B cell (primary cell): Measurements from ENCODE around the gene WBP1. TPM values are rescaled to one million over a fixed set of nuclear protein-coding genes. Genes with fewer than 3 reads are reported as not detected.
"Not testable (repeated sequence)": the region's sequence is repeated elsewhere in the genome, so short reads cannot be mapped to it uniquely, and the experiment has no call there.

ENCODE experiments used
- ATAC-seq: fragments of 200-7000 bp; cut with Tn5 transposase; one replicate; pipeline ENCODE4 v1.10.0; 2021; ENCODE audit warnings: low read depth, mild to moderate bottlenecking, moderate number of reproducible peaks, moderate library complexity
- CTCF ChIA-PET: fragments of 350-600 bp; sonication (Branson Sonifier 250); formaldehyde crosslinking; loops from one replicate; lab custom pipeline; 2021; ENCODE audit warnings: antibody characterized with exemption, inconsistent platforms; lab: Charles Lee
- POLR2A ChIA-PET: fragments of 350-600 bp; sonication (Branson Sonifier 250); formaldehyde crosslinking; loops from one replicate; lab custom pipeline; 2021; ENCODE audit warnings: antibody characterized with exemption; lab: Charles Lee
- DNase-seq: peaks from one replicate; pipeline ENCODE4 v3.0.0; 2013
- H2AFZ ChIP-seq: 2 replicates; pipeline ENCODE4 v1.6.1; 2012; ENCODE audit warnings: mild to moderate bottlenecking, low read depth, low read length; ENCODE audit not compliant: insufficient read depth, poor library complexity, severe bottlenecking
- H3K27ac ChIP-seq, 2 donors: 1 replicate in 1 of 2; 2 replicates in 1 of 2; pipeline ENCODE4 v1.5.1; 2012 to 2013; ENCODE audit warnings: low read length in 2 of 2, mild to moderate bottlenecking in 2 of 2, moderate library complexity in 1 of 2
- H3K27me3 ChIP-seq, 4 experiments: fragments of 200-600 bp in 1 of 4; sonication (generic) in 1 of 4; replicated peaks in 1 of 4; 1 replicate in 2 of 4; 2 replicates in 2 of 4; pipeline versions ENCODE4 v1.6.1 to v1.7.0; 2013 to 2016; ENCODE audit warnings: low read length in 3 of 4, mild to moderate bottlenecking in 2 of 4, mixed read lengths in 1 of 4, moderate library complexity in 1 of 4; ENCODE audit not compliant: insufficient read depth in 4 of 4, control insufficient read depth in 3 of 4; ENCODE audit errors: control extremely low read depth in 1 of 4
- H3K36me3 ChIP-seq, 2 experiments: replicated peaks in 1 of 2; 1 replicate in 1 of 2; 2 replicates in 1 of 2; pipeline versions ENCODE4 v1.6.1 to v1.7.1; 2013; ENCODE audit warnings: low read length in 1 of 2; ENCODE audit not compliant: insufficient read depth in 2 of 2, control insufficient read depth in 1 of 2; ENCODE audit errors: control extremely low read depth in 1 of 2, extremely low read depth in 1 of 2
- H3K4me1 ChIP-seq, 2 donors: fragments of 200-600 bp in 1 of 2; sonication (generic) in 1 of 2; 1 replicate in 1 of 2; 2 replicates in 1 of 2; pipeline versions ENCODE4 v1.5.1 to v1.6.1; 2013 to 2017; ENCODE audit warnings: low read length in 2 of 2; ENCODE audit not compliant: control insufficient read depth in 2 of 2, insufficient read depth in 2 of 2
- H3K4me2 ChIP-seq: replicated peaks from 2 replicates; pipeline ENCODE3; 2012; ENCODE audit warnings: mild to moderate bottlenecking, low read depth, low read length; ENCODE audit not compliant: poor library complexity, severe bottlenecking
- H3K4me3 ChIP-seq, 5 experiments: fragments of 200-600 bp in 1 of 5; sonication (generic) in 1 of 5; 1 replicate in 3 of 5; 2 replicates in 2 of 5; pipeline versions ENCODE4 v1.5.1 to v1.7.0; 2011 to 2016; ENCODE audit warnings: low read length in 4 of 5, mild to moderate bottlenecking in 4 of 5, low read depth in 2 of 5, control low read depth in 1 of 5, moderate library complexity in 1 of 5; ENCODE audit not compliant: insufficient read depth in 1 of 5; ENCODE audit errors: control extremely low read depth in 1 of 5, extremely low read depth in 1 of 5
- H3K79me2 ChIP-seq: fragments of 200-600 bp; sonication (generic); one replicate; pipeline ENCODE4 v1.6.0; 2016; ENCODE audit warnings: low read length; ENCODE audit not compliant: control insufficient read depth, insufficient read depth
- H3K9ac ChIP-seq: fragments of 200-600 bp; sonication (generic); 2 replicates; pipeline ENCODE4 v1.6.1; 2017; ENCODE audit warnings: mild to moderate bottlenecking, low read length, moderate library complexity
- H3K9me3 ChIP-seq, 3 donors: one replicate each; pipeline versions ENCODE4 v1.6.1 to v1.7.1; 2013; ENCODE audit warnings: low read length in 2 of 3; ENCODE audit not compliant: control insufficient read depth in 2 of 3, insufficient read depth in 1 of 3; ENCODE audit errors: control extremely low read depth in 1 of 3
- H4K20me1 ChIP-seq: 2 replicates; pipeline ENCODE4 v1.6.0; 2012; ENCODE audit warnings: mild to moderate bottlenecking, low read length; ENCODE audit not compliant: insufficient read depth, control insufficient read depth, poor library complexity, severe bottlenecking
- H3K27ac Mint-ChIP-seq: one replicate; pipeline ENCODE4 v1.8.0; 2021; ENCODE audit warnings: mixed read lengths
- H3K27me3 Mint-ChIP-seq: one replicate; pipeline ENCODE4 v1.8.0; 2021; ENCODE audit warnings: mixed read lengths
- H3K4me1 Mint-ChIP-seq: one replicate; pipeline ENCODE4 v1.8.0; 2021; ENCODE audit warnings: mixed read lengths
- H3K4me3 Mint-ChIP-seq: one replicate; pipeline ENCODE4 v1.8.0; 2021; ENCODE audit warnings: mixed read lengths
- H3K9me3 Mint-ChIP-seq: one replicate; pipeline ENCODE4 v1.8.0; 2022; ENCODE audit warnings: mixed read lengths; ENCODE audit not compliant: insufficient read depth
- EZH2 ChIP-seq: IDR thresholded peaks from 2 replicates; pipeline ENCODE4 v1.6.1; 2012; ENCODE audit warnings: borderline replicate concordance, low read depth, mild to moderate bottlenecking, moderate library complexity, low read length; ENCODE audit not compliant: insufficient read depth, poor library complexity, severe bottlenecking
- WGBS: methylation state at CpG from one replicate; pipeline ENCODE4 v1.1.5; 2013; ENCODE audit warnings: missing lambda C conversion rate; ENCODE audit not compliant: insufficient coverage; 5-methylcytosine and 5-hydroxymethylcytosine counted together
- intact Hi-C: fragments of 100-400 bp; cut with micrococcal nuclease; formaldehyde crosslinking; loops from one replicate; pipeline ENCODE4 v1.10.0; 2022
- polyA plus RNA-seq: library from polyadenylated mRNA; depleted of rRNA; stranded (reverse); fragments of >200 nt; gene quantifications from 2 replicates; pipeline ENCODE4 v1.2.3, GENCODE V29; 2012
- total RNA-seq, 2 donors: library from RNA; stranded (reverse); fragments of 120-200 nt in 1 of 2; gene quantifications; 1 replicate in 1 of 2; 2 replicates in 1 of 2; pipeline versions ENCODE4 v1.2.3 to v1.2.4, GENCODE V29; 2013 to 2022
- TF ChIP-seq, protein P1 (sequence below): fragments of 200-600 bp; IDR thresholded peaks from one replicate; pipeline ENCODE4 v1.8.0; 2022; ENCODE audit warnings: antibody characterized with exemption, mild to moderate bottlenecking

Gene WBP1
- total and polyA plus RNA-seq, 2 donors (not counting 1 experiment from before 2014, with no cell fraction given): 98.4 to 207 TPM

DNA sequence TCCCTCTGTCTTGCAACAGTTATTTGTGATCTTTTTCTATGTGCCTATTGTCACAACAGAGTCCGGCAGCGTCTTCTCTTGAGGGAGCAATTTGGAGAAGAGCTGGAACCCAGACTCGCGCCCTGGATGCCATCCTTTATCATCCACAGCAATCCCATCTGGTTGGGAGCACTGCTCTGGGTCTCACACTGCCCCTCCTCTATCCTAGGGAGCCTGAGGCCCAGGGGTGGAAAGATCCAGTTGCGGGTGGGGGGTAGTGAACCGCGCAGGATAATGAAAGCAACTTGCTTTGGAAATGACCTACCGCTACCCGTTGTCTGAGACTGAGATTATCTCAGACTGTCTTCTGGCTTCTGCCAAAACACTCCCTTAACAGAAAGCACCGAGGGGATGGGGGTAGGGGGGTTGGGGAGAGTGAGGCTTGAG is 713 bp downstream of the WBP1 start:
- H2AFZ ChIP-seq: peak overlapping the region; percentile 71
- H4K20me1 ChIP-seq: peaks cover 10% of the 10 kb centered on the region
- no peak for TF ChIP-seq EZH2
- TF ChIP-seq, protein P1, sequence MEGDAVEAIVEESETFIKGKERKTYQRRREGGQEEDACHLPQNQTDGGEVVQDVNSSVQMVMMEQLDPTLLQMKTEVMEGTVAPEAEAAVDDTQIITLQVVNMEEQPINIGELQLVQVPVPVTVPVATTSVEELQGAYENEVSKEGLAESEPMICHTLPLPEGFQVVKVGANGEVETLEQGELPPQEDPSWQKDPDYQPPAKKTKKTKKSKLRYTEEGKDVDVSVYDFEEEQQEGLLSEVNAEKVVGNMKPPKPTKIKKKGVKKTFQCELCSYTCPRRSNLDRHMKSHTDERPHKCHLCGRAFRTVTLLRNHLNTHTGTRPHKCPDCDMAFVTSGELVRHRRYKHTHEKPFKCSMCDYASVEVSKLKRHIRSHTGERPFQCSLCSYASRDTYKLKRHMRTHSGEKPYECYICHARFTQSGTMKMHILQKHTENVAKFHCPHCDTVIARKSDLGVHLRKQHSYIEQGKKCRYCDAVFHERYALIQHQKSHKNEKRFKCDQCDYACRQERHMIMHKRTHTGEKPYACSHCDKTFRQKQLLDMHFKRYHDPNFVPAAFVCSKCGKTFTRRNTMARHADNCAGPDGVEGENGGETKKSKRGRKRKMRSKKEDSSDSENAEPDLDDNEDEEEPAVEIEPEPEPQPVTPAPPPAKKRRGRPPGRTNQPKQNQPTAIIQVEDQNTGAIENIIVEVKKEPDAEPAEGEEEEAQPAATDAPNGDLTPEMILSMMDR: no peak
- peak overlapping the region; percentile 94 for H3K4me3 Mint-ChIP-seq
- peaks cover 33 to 42% of the 10 kb centered on the region in 2 donors for H3K4me1 ChIP-seq
- H3K36me3 ChIP-seq: peaks cover 0 to 24% of the 10 kb centered on the region in 2 experiments
- H3K27ac ChIP-seq: peak overlapping the region; percentile 52 to 97
- no peaks in the 10 kb centered on the region for H3K9me3 Mint-ChIP-seq
- intact Hi-C loops: loop anchor here (1.0 to 5.0 kb wide), 7 partner anchors 13 to 282 kb away; partner anchors contain the start of genes AUP1, C2orf81, DOK1 and HTRA2
- H3K27me3 Mint-ChIP-seq: no peaks in the 10 kb centered on the region
- H3K27ac Mint-ChIP-seq: peak overlapping the region; percentile 99
- H3K79me2 ChIP-seq: peaks cover 34% of the 10 kb centered on the region
- DNase-seq (no peak), ATAC-seq (no peak)
- peak overlapping the region; percentile 73 to 100 (median 85) for H3K4me3 ChIP-seq
- peak overlapping the region; percentile 97 for H3K9ac ChIP-seq
- no peaks in the 10 kb centered on the region for H3K9me3 ChIP-seq
- ChIA-PET CTCF (interaction anchor here (0.5 to 5.7 kb wide), 7 partner anchors 8 to 378 kb away, joined by 3 to 54 read pairs (median 3); partner anchors contain the start of genes CCDC142, MRPL53 and TTC31), POLR2A (interaction anchor here (0.5 to 6.0 kb wide), 11 partner anchors 8 to 281 kb away, joined by 3 to 63 read pairs (median 4); partner anchors contain the start of genes AUP1, C2orf81, CCDC142 and HTRA2)
- H3K4me1 Mint-ChIP-seq: peaks cover 58% of the 10 kb centered on the region
- H3K4me2 ChIP-seq: peak overlapping the region; percentile 96
- H3K27me3 ChIP-seq: no peaks in the 10 kb centered on the region
- WGBS: 18% methylated on average over 4 of the region's 10 CpGs

- H3K27me3 Mint-ChIP-seq, ATAC-seq, H3K27ac ChIP-seq, H2AFZ ChIP-seq, H3K27me3 ChIP-seq, H3K4me3 ChIP-seq, H3K9ac ChIP-seq, H3K9me3 ChIP-seq, H3K9me3 Mint-ChIP-seq: not testable (repeated sequence)
- peaks cover 40% of the 10 kb centered on the region for H3K79me2 ChIP-seq
- peak overlapping the region; percentile 6 for H3K27ac Mint-ChIP-seq
- peak overlapping the region; percentile 96 for H3K4me2 ChIP-seq
- peaks cover 0 to 24% of the 10 kb centered on the region in 2 experiments for H3K36me3 ChIP-seq
- H3K4me1 ChIP-seq: peaks cover 35 to 43% of the 10 kb centered on the region in 2 donors
- ChIA-PET POLR2A (interaction anchor here (1.1 to 6.0 kb wide), 3 partner anchors 13 to 281 kb away, joined by 4 to 63 read pairs (median 56); partner anchors contain the start of genes CCDC142, MRPL53 and TTC31), CTCF (interaction anchor here (1.5 to 5.7 kb wide), 3 partner anchors 13 to 128 kb away, joined by 6 to 54 read pairs (median 6); partner anchors contain the start of genes CCDC142, MRPL53 and TTC31)
- WGBS: 91% methylated on average over 13 of the region's 13 CpGs
- H3K4me3 Mint-ChIP-seq: peak overlapping the region; percentile 94
- intact Hi-C loops: loop anchor here (5.0 kb wide), 1 partner anchor 282 kb away; the partner anchor contains the start of gene MOB1A
- DNase-seq: peak; percentile 13
- peaks cover 58% of the 10 kb centered on the region for H3K4me1 Mint-ChIP-seq
- H4K20me1 ChIP-seq: peaks cover 17% of the 10 kb centered on the region
Observed at GRCh38 chr2:74459503-74460118, 1.4 kb downstream of the WBP1 start.

DNA sequence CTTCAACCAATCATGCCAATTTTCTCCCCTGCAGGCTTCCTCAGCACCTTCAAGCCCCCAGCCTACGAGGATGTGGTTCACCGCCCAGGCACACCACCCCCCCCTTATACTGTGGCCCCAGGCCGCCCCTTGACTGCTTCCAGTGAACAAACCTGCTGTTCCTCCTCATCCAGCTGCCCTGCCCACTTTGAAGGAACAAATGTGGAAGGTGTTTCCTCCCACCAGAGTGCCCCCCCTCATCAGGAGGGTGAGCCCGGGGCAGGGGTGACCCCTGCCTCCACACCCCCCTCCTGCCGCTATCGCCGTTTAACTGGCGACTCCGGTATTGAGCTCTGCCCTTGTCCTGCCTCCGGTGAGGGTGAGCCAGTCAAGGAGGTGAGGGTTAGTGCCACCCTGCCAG is 1.9 kb downstream of the WBP1 start:
- H3K27me3 ChIP-seq, H3K9ac ChIP-seq, H3K4me3 ChIP-seq, H3K9me3 ChIP-seq, DNase-seq, intact Hi-C loops, ATAC-seq, H3K27me3 Mint-ChIP-seq, H3K4me2 ChIP-seq, H2AFZ ChIP-seq, H3K9me3 Mint-ChIP-seq, H3K27ac ChIP-seq, CTCF ChIA-PET: not testable (repeated sequence)
- POLR2A ChIA-PET: interaction anchor here (0.6 to 6.0 kb wide), 3 partner anchors 12 to 22 kb away, joined by 3 to 63 read pairs (median 56); partner anchors contain the start of genes CCDC142, MRPL53 and TTC31
- Histone ChIP-seq H4K20me1 (peaks cover 21% of the 10 kb centered on the region), H3K4me1 (peaks cover 35 to 42% of the 10 kb centered on the region in 2 donors), H3K79me2 (peaks cover 43% of the 10 kb centered on the region), H3K36me3 (peaks cover 0 to 24% of the 10 kb centered on the region in 2 experiments)
- peaks cover 53% of the 10 kb centered on the region for H3K4me1 Mint-ChIP-seq
- peak overlapping the region; percentile 6 for H3K27ac Mint-ChIP-seq
- no CpG with 5 or more reads among the region's 10 CpGs for WGBS
- H3K4me3 Mint-ChIP-seq: peak overlapping the region; percentile 94
